Stimulated activated CD4-positive, alpha-beta T cell treated with anti-CD3 and anti-CD28 coated beads, Interleukin-4, amount 100 ng/mL, for 24 hours (primary cell): Measurements from ENCODE around the gene XRCC3.

Source experiments
- DNase-seq: peaks from one replicate; pipeline ENCODE4 v3.0.0-alpha.2; 2020

The XRCC3 gene

GRCh38 chr14:103705504-103706284, 9.6 kb downstream of the XRCC3 start:
- no peak for DNase-seq

- DNase-seq: no peak
Observed at GRCh38 chr14:103705118-103705503, 10.1 kb downstream of the XRCC3 start.

- DNase-seq: no peak
Observed at GRCh38 chr14:103704708-103705107, 10.5 kb downstream of the XRCC3 start.

DNA sequence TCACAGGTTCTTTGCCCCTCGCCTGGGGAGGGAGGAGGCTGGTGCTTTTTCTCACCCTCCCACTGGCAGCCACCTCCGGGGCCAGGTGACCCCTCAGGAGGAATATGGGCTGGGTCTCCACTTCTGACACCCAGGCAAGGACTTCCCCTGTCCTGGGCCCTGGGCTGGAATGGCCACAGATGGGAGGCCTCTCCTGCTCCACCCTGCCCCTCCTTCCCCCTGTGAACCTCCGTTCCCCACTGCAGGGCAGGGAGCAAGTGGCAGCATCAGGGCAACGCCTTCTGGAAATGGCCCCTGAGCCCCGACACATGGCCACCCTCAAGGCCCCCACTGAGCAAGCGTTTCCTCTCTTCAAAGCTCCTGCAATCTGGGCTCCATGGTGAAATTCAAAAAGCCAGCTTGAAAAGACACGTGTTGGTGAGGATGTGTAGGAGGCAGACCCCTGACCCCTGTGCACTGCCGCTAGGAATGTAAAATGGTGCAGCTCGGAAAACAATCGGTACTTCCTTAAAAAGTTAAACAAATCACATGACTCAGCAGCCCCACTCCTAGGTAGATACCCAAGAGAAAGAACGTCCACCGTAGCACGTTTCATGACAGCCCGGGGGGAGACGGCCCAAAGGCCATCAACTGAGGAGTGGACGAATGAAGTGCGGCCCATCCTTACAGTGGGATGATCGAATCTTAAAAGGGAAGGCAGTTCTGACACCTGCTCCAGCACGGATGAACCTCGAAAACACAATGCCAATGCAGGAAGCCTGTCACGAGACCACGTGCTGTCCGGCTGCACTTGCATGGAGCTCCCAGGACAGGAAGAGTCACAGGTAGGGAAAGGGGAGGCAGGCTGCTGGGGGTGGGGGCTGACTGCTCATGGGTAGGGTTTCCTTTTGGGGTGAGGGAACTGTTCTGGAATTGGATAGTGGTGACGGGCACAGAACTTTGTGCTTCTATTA, 11.5 kb downstream of the XRCC3 start:
- no peak for DNase-seq

GRCh38 chr14:103702497-103703432, 12.5 kb downstream of the XRCC3 start:
- DNase-seq: no peak

GRCh38 chr14:103702095-103702494, 13.2 kb downstream of the XRCC3 start:
- DNase-seq: no peak

- no peak for DNase-seq
Observed at GRCh38 chr14:103700753-103701490, 14.3 kb downstream of the XRCC3 start.

DNA sequence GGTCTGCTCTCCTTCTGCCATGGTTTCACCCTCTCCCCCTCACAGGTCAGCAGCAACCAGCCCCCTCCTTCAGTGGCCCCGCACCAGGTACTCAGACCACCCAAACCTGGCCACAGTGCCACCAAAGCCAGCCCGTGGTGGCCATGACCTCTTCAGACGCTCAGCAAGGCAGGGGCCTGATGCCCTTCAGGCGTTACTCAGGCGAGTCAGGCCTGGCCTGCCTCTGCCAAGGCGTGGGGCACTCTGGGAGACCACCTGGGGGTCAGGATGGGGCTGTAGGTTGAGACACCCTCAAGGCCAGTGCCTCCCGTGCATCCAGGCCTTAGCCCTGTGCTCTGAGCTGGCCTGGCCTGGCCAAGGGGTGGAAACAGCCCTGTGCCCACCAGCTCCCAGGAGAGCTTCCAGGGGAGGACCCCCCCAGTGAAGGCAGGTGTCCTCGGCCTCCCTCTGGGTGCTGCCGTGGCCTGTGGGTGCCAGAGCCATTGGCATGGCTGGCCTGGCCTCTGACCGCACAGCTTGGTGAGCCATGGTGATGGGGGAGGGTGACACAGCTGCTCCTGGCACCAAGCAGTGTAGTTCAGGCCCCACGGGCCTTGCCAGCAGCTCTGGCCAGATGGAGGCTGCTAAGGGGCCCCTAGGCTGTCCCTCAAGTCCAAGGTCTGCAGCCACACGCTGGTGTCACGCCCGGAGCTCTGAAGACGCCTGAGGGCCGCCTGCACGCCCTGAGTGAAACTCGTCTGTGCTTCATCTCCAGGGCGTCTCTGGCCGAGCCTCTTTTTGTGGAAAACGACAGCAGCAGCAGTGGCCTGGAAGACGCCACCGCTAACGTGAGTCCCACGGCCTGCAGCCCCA, 15.1 kb downstream of the XRCC3 start:
- DNase-seq: no peak

- no peak for DNase-seq
Observed at GRCh38 chr14:103699261-103699661, 16.0 kb downstream of the XRCC3 start.

DNA sequence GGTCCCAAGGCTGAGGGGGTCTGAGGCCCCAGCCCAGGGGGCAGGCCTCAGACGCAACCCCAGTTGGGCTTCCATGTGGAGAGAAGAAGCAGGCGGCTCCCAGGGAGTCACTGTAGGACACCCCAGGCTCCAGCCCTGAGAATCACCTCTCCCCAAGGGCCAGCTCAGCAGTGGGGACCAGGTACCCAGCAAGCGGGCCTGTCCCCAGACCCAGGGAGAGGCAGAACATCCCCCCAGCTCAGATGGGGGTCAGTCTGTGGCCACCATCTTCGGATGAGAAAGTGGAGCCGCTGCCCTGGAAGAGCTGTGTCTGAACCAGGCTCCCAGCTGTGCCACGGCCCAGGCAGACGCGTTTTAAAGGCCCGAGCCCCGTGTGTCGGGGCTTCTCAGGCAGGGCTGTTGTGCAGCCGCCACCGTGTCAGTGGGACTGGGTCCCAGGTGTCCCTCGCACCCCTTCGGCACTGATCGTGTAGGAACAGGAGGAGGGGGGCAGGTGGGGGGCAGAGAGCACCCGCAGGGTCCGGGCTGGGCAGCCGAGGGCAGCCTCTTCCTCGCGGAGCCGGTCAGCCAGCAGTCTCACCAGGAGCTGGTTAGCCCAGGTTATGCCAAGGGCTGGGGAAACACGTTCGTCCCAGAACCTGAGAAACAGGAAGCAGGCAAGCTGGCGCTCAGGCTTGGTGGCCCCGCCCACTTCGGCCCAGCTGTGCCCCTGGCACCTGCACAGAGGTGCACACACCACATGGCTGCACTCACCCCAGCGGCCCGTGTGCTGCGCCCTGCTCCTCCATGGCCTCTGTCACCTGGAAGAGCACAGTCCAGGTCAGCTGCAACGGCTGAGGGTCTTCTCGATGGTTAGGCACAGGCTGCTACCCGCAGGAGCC, 16.6 kb downstream of the XRCC3 start:
- DNase-seq: no peak

DNA sequence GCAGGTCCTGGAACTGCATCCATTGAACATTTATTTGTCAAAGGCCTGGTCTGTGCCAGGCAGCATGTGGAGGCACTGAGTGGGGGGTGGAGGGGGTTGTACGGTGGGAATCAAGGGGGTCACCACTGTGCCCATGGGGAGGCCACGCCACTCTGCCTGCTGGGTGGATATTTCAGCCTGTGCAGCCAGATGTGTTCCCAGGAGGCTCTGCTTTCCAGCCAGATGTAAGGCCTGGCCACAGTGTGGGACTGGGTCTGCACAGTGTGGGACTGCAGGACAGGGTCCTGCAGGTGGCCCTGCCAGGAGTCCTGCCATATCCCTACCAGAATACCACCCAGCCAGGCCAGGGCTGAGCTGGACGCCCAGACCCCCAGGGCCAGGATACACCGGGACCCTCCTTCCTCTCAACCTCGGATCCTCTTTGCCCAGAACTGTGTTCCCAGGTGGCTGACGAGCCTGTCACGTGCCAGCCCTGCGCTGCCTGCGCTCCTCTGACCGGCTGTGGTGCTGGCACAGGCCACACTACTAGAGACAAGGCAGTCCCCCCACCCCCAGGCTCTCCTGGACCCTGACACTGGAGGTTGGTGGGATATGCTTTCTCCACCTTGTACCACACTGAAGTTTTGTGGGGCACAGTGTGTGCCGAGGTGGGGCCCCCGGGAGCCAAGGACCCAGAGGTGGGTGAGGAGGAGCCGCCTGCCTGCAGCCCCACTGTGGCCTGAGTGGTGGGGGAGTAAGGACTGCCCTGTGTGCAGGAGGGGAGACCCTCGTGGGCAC, 17.5 kb downstream of the XRCC3 start:
- DNase-seq: no peak

- no peak for DNase-seq
Observed at GRCh38 chr14:103697206-103697602, 18.0 kb downstream of the XRCC3 start.

DNA sequence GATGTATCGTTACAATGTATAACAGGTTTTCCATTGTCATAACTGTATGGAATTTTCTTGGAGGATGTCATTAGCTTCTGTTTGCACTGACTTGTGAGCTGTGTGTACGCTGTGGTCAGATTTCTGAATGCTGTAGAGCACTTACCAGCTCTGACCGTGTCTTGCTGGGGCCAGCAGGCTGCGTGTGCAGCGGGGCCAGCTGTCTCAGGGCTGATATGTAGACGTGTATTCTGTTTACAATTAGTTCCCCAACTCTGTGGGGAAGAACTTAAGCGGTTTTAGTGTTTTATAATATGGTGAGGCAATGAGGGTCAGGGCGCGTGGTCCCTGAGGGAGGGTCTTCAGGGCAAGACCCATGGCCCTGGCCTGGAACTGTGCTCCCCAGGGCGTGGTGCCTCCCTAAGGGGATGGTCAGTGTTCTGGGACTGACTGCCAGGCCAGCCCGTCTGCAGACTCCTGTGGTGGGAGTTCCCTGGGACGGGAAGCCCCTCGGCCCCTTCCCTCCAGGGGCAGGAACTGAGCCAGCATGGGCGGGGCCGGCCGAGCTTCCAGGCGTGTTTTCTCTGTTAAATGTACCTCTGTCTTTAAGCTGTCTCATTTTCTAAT, 18.7 kb downstream of the XRCC3 start:
- DNase-seq: no peak

- DNase-seq: no peak
Observed at GRCh38 chr14:103696070-103696402, 19.2 kb downstream of the XRCC3 start.

DNA sequence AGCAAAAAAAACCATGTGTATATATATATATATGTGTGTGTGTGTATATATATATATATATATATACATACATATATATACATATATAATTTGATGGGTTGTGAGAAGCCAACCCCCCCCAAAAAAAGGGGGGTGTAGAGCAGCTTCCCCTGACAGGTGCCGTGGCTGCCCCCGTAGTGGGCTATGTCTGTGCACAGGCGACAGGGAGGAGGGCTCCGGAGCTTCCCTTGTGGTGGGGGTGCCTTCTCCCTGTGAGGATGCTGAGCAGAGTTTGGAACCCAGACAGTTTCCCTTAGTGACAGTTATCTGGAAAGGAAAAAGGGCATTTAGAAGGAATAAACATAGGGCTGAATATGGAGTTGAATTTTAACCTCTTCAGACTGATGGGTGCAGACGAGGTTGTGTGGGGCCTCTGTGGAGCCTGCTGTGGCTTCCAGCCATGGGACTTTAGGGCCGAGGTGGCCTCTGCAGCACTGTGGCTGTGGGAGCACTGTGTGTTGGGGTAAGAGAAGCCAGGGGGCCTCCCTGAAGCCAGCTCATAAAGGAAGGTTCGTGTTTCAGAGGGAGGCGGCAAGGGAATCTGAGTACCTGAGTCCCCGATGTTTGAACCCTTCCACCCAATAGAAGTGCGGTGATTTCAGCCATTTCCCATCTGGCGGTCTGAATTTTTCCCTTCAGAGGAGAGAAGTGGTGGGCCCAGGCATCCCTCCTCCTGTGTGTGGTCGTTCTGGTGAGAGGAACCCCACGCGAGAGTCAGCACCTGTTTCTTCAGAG, 19.8 kb downstream of the XRCC3 start:
- no peak for DNase-seq

GRCh38 chr14:103694572-103695026, 20.7 kb downstream of the XRCC3 start:
- DNase-seq: no peak

- no peak for DNase-seq
Observed at GRCh38 chr14:103693515-103693914, 21.7 kb downstream of the XRCC3 start.

GRCh38 chr14:103692871-103693270, 22.4 kb downstream of the XRCC3 start:
- DNase-seq: no peak
